Mucosa of gallbladder (tissue), 1 donor: ENCODE measurements around the gene RPS25. TPM values are rescaled to one million over a fixed set of nuclear protein-coding genes. Genes with fewer than 3 reads are reported as not detected.
"Not testable (repeated sequence)": the region's sequence is repeated elsewhere in the genome, so short reads cannot be mapped to it uniquely, and the experiment has no call there.

ENCODE experiments used
- DNase-seq: peaks from one replicate; pipeline ENCODE4 v3.0.0-alpha.2; 2020; ENCODE audit warnings: low spot score
- total RNA-seq: library from RNA; stranded (reverse); gene quantifications from one replicate; pipeline ENCODE4 v1.2.1, GENCODE V29; 2021
- donor health status: DM: no; HTN: no; CAD: no.

RPS25 gene
- total RNA-seq: 662 TPM

DNA sequence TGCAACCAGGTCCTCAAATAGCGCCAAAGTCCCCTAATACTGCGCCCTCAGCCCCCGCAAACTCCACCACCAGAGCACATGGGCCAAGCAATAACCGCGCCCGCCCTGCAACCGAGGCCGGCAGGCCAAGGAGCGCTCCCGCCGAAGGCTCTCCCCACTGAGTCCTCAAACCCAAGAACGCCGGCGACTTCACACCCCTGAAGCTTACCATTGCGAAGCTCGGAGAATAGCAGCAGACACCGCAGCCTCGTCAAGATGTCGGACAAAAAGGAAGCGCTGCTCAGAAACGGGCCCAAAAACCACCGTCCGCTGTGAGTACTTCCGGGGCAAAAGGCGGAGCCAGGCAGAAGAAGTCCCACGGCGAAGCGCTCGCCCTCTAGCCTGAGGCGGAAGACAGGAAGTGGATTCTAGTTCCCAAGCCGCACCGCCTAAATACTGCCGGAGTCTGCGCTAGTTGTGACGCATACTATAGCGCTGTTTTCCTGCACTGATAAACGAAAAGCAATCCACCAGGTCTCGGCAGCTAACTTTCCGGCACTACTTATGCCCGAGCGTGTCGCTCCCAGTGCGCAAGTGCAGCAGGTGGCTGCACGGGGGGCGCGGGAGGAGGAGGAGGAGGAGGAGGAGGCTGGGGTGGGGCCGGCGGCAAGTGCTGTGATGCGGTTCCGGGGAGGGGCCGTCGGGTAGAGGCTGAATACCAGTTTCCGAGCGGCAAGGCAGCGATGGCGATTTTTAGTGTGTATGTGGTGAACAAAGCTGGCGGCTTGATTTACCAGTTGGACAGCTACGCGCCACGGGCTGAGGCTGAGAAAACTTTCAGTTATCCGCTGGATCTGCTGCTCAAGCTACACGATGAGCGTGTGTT is at the start of gene RPS25, which contains the start of gene TRAPPC4:
TSS of gene RPS25 (minus strand) at position 270 of the 865 bp plus-strand sequence. CDS start at position 211, 59 bp downstream.
TSS of gene TRAPPC4 (plus strand) at position 693 of the 865 bp plus-strand sequence. CDS start at position 723, 30 bp downstream.
- peak; percentile 95 for DNase-seq

DNA sequence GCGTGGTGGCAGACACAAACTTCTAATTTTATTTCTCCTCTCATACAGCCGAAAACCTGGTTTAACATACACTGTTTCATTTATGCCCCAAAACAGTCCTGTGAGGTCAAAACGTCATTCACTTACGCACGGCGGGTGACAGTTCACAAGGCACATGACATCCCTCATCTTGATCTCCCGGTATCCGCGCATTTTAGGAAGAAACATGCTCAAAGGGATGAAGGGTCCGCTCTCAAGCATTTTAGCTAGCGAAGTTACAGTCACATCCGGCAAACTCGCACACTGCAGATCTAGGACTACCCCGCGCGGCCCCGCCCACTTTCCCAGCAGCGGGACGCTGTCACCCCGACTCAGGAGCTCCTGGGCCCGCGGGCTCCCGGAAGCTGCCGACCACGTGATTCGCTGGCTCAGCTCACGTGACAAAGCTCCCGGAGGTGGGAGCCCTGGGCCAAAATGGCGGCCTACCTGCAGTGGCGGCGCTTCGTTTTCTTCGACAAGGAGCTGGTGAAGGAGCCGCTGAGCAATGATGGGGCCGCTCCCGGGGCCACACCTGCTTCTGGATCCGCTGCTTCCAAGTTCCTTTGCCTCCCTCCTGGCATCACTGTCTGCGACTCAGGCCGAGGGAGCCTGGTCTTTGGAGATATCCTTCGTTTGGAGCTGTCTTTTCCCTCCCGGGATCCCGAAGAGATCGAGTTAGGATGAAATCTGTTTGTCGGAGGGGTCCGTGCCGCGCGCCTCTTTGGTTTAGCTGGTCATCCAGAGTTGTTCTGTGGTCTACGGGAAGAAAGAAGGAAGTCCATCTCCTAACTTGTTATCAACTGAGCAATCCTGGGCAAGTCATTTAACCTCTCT is 49.5 kb upstream of the RPS25 start, which contains the start of gene VPS11:
TSS of gene VPS11 (plus strand) at position 448 of the 852 bp plus-strand sequence. CDS start at position 454, 6 bp downstream.
- DNase-seq: peak; percentile 98

DNA sequence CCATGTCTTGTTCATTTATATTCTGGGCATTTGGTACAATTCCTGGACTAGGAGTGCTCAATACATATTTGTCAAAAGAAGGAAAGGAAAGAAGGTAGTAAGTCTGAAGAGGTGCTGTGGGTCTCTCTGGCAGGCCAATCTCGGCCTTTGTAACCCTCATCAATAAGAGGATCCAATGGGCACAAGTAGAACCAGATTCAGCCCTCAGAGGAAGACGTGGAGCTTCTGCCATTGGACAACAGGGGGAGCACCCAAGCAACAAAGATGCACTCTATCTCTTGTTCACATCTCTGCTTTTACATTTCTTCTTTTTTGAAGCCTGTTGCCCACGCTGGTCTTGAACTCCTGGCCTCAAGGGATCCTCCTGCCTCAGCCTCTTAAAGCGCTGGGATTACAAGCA is 47.2 kb upstream of the RPS25 start:
- DNase-seq: no peak

DNA sequence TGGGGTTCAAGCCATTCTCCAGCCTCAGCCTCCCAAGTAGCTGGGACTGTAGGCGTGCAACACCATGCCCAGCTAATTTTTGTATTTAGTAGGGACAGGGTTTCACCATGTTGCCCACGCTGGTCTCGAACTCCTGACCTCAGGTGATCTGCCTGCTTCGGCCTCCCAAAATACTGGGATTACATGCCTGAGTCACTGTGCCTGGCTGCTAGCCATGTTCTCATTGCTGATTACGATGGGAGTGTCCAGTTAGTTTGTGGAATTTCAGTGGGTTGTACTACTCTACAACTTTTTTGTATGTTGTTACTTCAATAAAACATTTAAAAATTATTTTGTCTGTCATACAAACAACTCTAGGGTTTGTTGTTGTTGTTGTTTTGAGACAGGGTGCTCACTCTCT is 44.6 kb upstream of the RPS25 start:
- DNase-seq: no peak

- no peak for DNase-seq
These were observed 43.1 kb upstream of the RPS25 start for GRCh38 chr11:119061256-119061655.

- not testable (repeated sequence) for DNase-seq
These were observed 41.0 kb upstream of the RPS25 start for GRCh38 chr11:119059128-119059527.

- DNase-seq: peak; percentile 99
These were observed 39.0 kb upstream of the RPS25 start, which contains the start of gene HYOU1 for GRCh38 chr11:119057000-119057769. TSS of gene HYOU1 (minus strand) at chr11:119057205. CDS start at chr11:119056160, 1,045 bp downstream.

DNA sequence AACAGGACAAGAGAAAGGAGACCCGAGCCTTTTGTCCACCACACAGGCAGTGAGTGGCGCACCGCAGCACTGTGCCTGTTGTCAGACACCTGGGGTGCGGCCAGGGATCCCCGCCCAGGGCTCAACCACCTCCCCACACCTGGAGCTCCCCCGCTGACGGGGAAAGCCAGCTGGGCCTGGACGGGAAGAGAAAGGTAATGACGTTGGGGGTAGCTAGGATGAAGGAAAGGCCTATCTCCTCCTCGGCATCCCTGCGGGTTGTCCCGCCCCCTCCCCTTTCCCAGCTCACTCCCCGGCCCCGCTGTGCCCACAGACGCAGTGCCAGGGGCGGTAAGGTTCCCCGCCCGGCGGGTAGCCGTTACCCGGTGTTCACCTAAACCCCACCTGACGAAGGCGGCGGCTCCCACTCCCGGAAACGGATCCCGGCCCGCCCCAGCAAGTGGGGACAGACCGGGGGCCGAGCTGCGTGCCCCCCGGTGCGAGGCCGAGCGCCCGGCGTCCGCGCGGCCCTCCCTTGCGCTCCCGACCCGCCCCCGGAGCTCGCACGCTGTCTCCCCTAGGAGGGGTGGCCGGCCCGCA is 38.4 kb upstream of the RPS25 start:
- DNase-seq: peak; percentile 17

- DNase-seq: no peak
These were observed 37.8 kb upstream of the RPS25 start for GRCh38 chr11:119055901-119056300.

GRCh38 chr11:119054418-119054817 is 36.3 kb upstream of the RPS25 start:
- no peak for DNase-seq

DNA sequence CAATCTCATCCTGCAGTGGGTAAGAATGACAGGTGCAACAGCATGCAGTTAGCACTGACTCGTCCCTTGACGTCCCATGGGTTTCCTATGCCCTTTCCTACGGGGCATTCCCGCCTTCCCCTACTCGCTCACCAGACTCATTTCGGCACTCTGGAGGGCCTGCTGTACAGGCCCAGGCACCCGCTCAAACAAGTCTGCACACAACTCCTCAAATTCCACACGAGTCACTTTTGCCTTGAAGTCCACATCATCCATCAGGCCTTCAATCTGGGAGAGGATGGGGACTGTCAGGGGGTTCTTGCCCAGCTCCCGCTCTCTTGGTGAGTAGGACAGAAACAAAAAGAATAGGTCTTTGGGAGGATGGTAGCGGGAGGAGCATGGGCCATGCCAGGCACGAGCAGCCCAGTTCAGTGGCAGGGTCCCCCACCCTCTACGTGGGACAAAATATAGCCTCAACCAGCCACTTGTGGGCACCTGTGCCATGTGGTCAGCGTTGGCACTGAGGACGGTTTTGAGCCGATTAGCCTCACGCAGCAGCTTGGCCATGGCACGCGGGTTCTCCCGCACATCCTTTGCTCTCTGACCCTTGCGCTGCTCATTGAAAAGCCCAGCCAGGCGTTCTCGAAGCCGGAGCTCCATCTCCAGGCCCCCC is 34.1 kb upstream of the RPS25 start:
- DNase-seq: no peak

DNA sequence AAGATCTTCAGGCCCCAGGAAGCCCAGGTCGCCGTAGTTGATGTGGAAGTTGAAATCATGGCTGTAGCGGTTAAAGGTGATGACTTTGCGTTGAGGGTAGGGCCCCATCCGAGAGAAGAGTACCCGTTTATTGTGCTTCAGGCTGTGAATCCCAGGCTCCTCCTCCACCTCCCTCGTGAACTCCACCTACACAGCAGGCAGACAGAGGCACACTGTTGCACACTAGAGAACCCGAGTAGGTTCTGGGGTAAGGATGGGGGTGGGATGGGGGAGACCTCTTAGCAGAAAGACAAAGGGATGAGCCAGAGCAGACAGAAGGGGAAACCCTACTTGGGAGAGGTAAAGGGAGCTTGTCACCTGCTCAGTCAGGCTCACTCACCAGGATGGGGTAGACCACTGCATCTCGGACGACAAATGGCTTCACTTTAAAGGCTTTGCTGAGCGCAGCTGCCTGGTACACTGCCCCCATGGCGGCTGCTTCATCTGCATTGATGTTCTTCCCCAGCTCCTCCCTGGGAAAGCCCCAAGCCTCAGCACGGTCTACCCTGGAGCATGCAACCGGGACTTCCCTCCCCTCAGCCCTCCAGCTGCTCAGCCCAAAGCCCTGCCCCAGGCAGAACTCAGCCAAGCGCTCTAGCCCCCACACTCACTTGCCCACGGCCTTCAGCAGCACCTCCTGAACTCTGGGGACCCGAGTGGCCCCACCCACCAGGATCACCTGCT is 33.5 kb upstream of the RPS25 start:
- no peak for DNase-seq

GRCh38 chr11:119049081-119049480 is 30.9 kb upstream of the RPS25 start:
- no peak for DNase-seq

DNA sequence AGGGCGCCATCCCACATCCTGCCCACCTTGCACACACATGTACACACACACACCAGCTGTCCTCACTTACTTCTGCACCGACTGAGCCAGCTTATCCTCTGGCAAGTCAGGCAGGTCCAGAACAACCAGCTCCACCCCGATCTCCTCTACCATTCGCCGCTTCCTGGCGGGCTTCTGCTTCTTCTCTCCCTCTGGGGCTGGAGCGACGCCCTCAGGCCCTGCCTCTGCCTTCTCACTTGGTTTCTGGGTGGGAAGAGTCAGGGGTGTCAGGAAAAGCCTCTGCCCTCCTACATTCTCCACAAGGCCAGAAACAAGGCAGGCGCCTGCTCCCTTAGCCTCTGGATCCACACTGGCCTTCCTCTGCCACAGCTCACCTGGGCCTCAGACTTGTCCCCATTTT is 30.5 kb upstream of the RPS25 start:
- DNase-seq: no peak

DNA sequence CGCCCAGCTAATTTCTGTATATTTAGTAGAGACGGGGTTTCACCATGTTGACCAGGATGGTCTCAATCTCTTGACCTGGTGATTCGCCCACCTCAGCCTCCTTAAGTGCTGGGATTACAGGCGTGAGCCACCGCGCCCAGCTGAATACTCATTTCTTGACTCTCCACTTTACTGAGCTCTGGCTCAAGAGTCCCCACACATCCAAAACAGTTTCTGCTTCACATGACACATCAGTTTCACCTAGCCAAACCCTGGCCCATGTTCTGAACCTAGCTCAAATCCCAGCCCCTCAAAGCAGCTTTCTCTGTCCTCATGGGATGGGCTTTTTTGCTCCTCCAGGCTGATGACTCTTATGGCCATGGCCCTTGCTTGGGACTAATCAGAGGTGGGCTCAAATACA is 29.1 kb upstream of the RPS25 start:
- DNase-seq: no peak

DNA sequence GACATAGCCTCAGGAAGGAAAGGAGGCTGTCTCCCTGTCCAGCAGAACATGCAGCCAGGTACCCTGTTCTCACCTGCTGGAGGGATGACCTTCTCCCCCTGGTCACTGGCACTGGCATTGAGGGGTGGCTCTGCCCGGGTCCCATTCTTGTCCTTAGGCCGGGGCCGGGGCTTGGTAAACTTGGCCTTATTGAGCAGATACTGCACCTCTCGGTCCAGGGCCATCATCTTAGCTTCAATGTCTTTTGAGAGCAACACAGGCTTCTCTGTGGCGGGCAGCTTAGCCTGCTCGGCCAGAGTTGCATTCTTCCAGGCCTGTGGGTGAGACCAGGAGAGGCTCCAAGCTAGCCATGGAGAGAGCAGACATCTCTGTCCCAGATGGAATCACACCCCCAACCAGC is 28.3 kb upstream of the RPS25 start:
- DNase-seq: no peak

GRCh38 chr11:119044708-119045107 is 26.6 kb upstream of the RPS25 start:
- DNase-seq: no peak

GRCh38 chr11:119042927-119043326 is 24.8 kb upstream of the RPS25 start:
- DNase-seq: no peak

- DNase-seq: no peak
These were observed 23.8 kb upstream of the RPS25 start for GRCh38 chr11:119041821-119042514.
